Activated CD8-positive, alpha-beta memory T cell treated with anti-CD3 and anti-CD28 coated beads for 36 hours (primary cell): ENCODE measurements around the gene ABHD16B. TPM values are rescaled to one million over a fixed set of nuclear protein-coding genes. Genes with fewer than 3 reads are reported as not detected.

Experiments used
- CTCF ChIA-PET: fragments of 350-600 bp; sonication (Branson Sonifier 250); formaldehyde crosslinking; loops from one replicate; lab custom pipeline; 2021; ENCODE audit warnings: antibody characterized with exemption; lab: Charles Lee
- POLR2A ChIA-PET: fragments of 350-600 bp; sonication (Branson Sonifier 250); formaldehyde crosslinking; loops from one replicate; lab custom pipeline; 2021; ENCODE audit warnings: antibody characterized with exemption; lab: Charles Lee
- total RNA-seq, 2 experiments: library from RNA; stranded (reverse); gene quantifications; one replicate each; pipeline ENCODE4 v1.2.3, GENCODE V29; 2021

ABHD16B gene
- total RNA-seq, 2 experiments from 2014 or later, result 0.13 TPM; not detected in 1

GRCh38 chr20:63833776-63834490 lies 27.4 kb upstream of the ABHD16B start:
- ChIA-PET CTCF (interaction anchor here (0.9 kb wide), 1 partner anchor 32 kb away, joined by 3 read pairs; no protein-coding TSS in a partner anchor), POLR2A (no interaction called here)

GRCh38 chr20:63834491-63834880 lies 26.8 kb upstream of the ABHD16B start:
- POLR2A ChIA-PET, result no interaction called here
- CTCF ChIA-PET, result no interaction called here

- CTCF ChIA-PET, result no interaction called here
- POLR2A ChIA-PET, result no interaction called here
Observed at GRCh38 chr20:63835021-63835858, 26.1 kb upstream of the ABHD16B start.

- ChIA-PET CTCF (interaction anchor here (0.6 kb wide), 1 partner anchor 871 kb away, joined by 3 read pairs; no protein-coding TSS in a partner anchor), POLR2A (no interaction called here)
Observed at GRCh38 chr20:63836458-63837344, 24.6 kb upstream of the ABHD16B start.

GRCh38 chr20:63837479-63837878 lies 23.8 kb upstream of the ABHD16B start:
- POLR2A ChIA-PET, result no interaction called here

GRCh38 chr20:63839620-63840019 lies 21.7 kb upstream of the ABHD16B start:
- CTCF ChIA-PET, result no interaction called here
- POLR2A ChIA-PET, result no interaction called here

More at GRCh38 chr20:63837479-63837878, 23.8 kb upstream of the ABHD16B start:
- CTCF ChIA-PET, result no interaction called here

- CTCF ChIA-PET, result no interaction called here
- POLR2A ChIA-PET, result no interaction called here
Observed at GRCh38 chr20:63840405-63840828, 20.9 kb upstream of the ABHD16B start.

GRCh38 chr20:63842258-63842657 lies 19.0 kb upstream of the ABHD16B start:
- ChIA-PET POLR2A (no interaction called here), CTCF (no interaction called here)

GRCh38 chr20:63843222-63843621 lies 18.1 kb upstream of the ABHD16B start:
- CTCF ChIA-PET, result no interaction called here
- POLR2A ChIA-PET, result no interaction called here

- ChIA-PET POLR2A (no interaction called here), CTCF (no interaction called here)
Observed at GRCh38 chr20:63843778-63844177, 17.5 kb upstream of the ABHD16B start.

GRCh38 chr20:63844511-63844991 lies 16.7 kb upstream of the ABHD16B start:
- ChIA-PET CTCF (no interaction called here), POLR2A (no interaction called here)

- CTCF ChIA-PET, result interaction anchor here (0.7 kb wide), 1 partner anchor 439 kb away, joined by 4 read pairs; no protein-coding TSS in a partner anchor
- POLR2A ChIA-PET, result interaction anchor here (0.7 kb wide), 1 partner anchor 101 kb away, joined by 4 read pairs; no protein-coding TSS in a partner anchor
Observed at GRCh38 chr20:63846128-63846771, 15.0 kb upstream of the ABHD16B start.

GRCh38 chr20:63846888-63847236 lies 14.4 kb upstream of the ABHD16B start:
- CTCF ChIA-PET, result interaction anchor here (1.4 kb wide), 1 partner anchor 141 kb away, joined by 3 read pairs; no protein-coding TSS in a partner anchor
- POLR2A ChIA-PET, result no interaction called here

- ChIA-PET CTCF (interaction anchor here (0.9 to 1.4 kb wide), 3 partner anchors 61 to 142 kb away, joined by 3 to 4 read pairs (median 3); no protein-coding TSS in a partner anchor), POLR2A (interaction anchor here (1.1 kb wide), 1 partner anchor 18 kb away, joined by 3 read pairs; the partner anchor contains the start of gene TPD52L2)
Observed at GRCh38 chr20:63847237-63848002, 13.9 kb upstream of the ABHD16B start.

GRCh38 chr20:63848003-63848911 lies 13.0 kb upstream of the ABHD16B start:
- POLR2A ChIA-PET, result interaction anchor here (1.1 kb wide), 1 partner anchor 17 kb away, joined by 3 read pairs; the partner anchor contains the start of gene TPD52L2
- CTCF ChIA-PET, result interaction anchor here (0.9 to 1.4 kb wide), 3 partner anchors 62 to 143 kb away, joined by 3 to 4 read pairs (median 3); no protein-coding TSS in a partner anchor
